NCI-H2196 treated with DMSO at 0.1 percent for 48 hours (cell line): ENCODE data around the gene ELP4.

Source experiments
- DNase-seq: peaks from one replicate; lab custom pipeline; 2025; ENCODE audit not compliant: unreplicated experiment; lab: John Stamatoyannopoulos, UW

The ELP4 gene

DNA sequence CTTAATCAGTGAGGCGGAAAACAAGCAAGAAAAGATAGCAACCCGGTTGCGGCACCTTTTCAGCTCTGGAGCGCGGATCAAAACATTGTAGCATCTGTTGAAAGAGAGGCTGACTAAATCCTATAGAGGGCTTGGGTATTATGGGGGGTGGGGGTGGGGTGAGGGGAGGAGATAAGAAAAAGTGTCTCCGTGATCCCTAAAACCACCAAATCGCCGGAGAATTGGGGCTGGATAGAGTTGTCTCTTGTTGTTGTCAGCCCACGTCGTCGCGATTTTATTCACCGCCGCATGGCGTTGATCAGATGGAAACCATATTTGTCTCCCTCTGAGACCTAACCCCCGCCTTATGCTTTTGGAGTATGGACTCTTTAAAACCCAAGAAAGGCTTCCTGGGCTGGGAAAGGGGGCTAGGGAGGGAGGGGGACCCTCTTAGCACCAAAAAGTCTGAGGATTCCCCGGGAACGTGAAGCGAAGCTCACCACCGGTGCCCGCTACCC, 288.5 kb downstream of the ELP4 start:
- DNase-seq = no peak

DNA sequence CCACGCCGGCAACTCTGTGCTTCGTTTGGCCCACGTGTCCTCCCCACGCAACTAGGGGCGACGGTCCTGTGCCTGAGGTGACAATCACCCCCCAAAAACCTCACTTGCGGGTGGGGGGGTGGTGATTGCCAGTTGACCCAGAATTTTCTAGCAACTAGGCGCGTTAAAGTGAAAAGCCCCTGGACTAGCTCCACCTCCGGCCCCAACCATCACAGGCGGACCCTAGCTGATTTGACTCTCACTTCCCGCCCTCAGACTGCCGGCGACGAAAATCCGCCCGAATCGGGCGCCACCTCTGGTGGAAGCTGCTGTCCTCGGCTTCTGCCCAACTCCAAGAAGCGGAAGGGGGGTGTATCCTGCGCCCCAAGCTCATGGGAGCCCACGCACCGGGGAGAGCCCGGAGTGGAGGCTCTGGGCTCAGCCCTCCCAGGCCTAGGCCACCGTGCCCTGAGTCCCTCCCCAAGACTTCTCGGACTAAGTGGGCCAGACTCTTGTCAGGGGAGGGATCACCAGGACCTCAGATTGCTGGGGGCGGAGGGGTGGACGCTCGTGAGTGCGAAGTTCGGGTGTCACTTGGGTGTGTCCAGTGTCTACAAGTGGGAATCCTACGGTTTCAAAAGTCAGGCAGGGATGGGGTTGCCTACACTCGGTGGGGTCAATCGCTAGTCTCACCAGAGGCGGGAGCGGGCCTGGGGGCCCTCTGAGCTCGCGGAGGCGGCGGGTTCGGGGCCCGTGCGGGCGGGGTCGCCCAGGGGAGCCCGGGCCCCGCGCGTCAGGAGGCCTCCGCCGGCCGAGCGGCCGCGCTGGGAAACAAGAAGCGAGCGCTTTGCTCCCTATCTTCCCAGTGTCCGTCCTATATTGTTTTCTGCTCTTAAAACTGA, 289.2 kb downstream of the ELP4 start:
- DNase-seq = no peak

DNA sequence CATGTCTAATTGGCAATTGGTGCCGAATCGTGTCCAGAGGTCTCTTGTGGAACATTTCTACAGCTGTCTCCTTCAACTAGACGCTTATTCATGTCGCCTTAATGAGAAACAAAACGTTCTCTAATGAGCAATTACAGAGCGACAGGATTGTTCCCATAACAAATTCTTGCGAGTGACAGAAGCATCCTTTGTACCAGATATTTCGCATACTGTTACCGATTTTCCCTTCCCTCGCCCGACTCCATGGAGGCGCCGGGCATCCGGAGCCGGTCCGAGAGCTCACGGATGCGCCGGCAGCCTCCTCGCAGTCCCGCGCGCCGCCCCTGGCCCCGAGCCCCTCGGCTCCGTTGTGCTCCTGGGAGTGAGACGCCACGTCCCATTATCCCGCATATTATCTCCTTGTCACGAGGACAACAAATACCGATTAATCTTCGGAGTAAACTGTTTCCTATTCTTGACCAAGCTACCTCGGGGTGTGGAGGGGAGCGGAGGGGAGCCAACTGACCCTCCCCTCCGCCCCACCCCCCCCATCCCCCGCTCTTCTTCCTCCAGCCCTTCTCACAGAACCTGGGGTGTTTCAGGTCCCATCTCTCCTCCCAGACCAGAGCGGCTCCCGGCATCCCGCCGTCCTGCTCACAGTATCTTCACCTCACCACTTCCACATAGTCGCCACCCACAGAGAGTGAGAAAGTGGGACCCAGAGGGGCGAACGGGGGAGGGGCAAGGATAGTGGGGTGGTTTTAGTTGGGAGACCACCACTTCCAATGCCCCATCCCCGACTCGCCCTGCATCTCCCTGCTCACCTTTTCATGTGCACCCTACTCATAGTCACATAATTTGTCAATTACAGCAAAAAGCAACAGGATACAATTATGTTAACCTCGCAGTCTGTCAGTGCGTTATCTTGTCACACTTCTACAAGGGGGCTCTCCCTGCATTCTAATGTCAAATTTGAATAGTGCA, 290.1 kb downstream of the ELP4 start:
- DNase-seq = no peak

- no peak for DNase-seq
Observed at GRCh38 chr11:31800398-31801265, 291.1 kb downstream of the ELP4 start.

DNA sequence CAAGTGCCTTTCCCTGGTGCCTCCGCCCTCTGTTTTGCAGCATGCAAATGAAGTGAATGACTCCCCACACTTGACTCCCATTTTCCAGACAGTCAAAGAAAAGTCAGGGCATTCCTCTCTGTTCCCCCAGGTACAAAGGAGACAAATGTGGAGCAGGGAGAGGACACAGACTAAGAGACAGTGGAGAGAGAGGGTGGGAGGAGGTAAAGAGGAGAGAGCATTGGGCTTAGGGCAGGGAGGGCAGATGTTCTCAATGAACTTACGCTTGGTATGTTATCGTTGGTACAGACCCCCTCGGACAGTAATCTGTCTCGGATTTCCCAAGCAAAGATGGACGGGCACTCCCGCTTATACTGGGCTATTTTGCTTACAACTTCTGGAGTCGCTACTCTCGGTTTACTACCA, 291.7 kb downstream of the ELP4 start:
- DNase-seq = no peak

DNA sequence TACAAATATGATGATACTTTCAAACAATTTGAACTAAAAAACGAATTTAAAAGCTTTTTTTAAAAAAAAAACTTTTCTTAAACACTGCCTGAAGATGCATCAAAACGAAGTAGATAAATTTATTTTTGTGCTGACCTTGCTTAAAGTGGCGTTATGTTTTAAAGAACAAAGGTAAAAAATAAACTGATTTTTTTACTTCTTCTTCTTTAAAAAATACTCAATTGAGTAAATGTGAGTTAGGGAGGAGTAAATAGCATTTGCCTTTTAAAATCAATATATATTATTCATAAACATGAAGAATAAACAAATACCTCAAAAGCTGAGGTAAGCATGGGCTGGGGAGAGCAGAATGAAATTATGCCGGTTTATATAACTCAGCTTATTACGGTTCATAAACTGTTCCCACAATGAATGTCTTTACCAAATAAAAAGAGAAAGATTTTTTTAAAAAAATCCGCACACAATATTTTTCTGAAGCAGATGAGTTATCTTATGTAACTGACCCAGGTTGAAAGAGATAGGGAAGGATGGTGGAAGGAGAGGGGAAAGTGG, 292.5 kb downstream of the ELP4 start:
- no peak for DNase-seq

- DNase-seq = no peak
Observed at GRCh38 chr11:31802609-31802989, 293.0 kb downstream of the ELP4 start.

- no peak for DNase-seq
Observed at GRCh38 chr11:31802990-31803812, 293.6 kb downstream of the ELP4 start.

GRCh38 chr11:31803813-31804311, 294.3 kb downstream of the ELP4 start:
- no peak for DNase-seq

- no peak for DNase-seq
Observed at GRCh38 chr11:31804312-31805036, 294.9 kb downstream of the ELP4 start.

- no peak for DNase-seq
Observed at GRCh38 chr11:31805037-31805628, 295.6 kb downstream of the ELP4 start.

DNA sequence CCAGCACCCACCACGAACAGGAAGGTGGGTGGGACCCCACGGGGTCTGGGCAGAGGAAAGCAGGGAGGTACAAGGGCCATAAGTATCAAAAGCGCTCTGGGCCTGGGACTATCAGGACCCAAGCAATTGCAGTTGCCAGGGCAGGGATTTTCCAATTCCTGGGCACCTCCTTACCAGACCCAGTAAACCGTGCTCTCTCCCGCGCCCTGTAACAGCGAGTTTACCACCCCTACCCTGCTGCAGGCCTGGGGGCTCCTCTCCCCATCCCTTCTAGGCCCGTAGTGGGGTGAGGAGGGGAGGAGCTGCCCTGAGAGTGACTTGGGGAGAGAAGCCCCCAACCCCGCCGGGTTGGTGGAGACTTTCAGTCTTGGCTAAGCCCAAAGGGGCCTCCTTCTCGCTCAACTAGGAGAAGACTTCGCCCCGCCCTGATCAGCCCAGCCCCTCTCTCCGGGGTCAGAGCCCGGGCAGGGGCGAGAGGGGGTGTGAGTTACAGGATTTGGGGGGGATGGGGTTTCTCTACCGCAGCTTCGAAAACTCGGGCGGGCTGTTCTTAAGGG, 296.1 kb downstream of the ELP4 start:
- DNase-seq = no peak

- no peak for DNase-seq
Observed at GRCh38 chr11:31806186-31806927, 296.8 kb downstream of the ELP4 start.

DNA sequence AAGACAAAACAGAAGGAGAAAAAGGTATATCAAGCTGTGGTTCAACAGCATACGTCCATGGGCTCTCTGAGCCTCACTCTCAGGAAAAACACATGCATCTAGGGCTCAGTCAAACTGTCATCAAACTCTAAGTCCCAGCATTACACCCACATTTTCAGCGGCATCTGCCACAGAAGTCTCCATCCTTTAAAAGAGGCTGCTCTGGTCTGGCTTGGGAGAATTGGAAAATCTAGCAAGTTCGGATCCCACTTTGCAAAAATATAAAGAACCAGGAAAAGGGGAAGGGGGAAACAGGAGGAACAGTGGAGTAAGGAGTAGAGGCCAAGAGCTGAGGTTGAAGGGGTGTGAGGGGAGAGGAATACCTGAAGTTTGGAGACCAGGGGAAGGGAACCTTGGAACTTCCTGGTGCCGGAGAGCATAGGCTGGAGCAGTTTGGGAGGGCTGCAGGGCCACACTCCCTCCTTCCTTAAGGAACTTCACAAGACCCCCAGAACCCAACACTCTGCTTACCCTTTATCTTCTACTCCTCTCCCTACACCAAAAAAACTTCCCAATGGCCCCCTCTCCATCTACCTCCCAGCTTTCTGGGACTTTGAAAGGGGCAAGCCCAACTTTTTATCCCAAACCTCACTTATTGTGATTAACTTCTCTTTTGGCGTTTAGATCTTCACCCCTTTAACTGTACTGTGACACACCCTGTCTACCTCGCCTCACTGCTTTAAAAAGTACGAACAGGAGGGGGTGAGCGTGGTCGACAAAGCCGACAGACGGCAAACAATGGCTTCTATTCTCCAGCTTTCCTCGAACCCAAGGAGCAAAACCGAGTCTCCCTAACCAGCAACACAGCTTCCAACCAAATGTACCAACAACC, 297.6 kb downstream of the ELP4 start:
- DNase-seq = no peak

GRCh38 chr11:31807799-31808667, 298.5 kb downstream of the ELP4 start:
- no peak for DNase-seq
